Ovary (tissue), 3 donors: Measurements from ENCODE around the gene CWC27.

Experiments
- POLR2A ChIP-seq: fragments of 450-650 bp; IDR thresholded peaks from one replicate; pipeline ENCODE4 v1.6.1; 2017; ENCODE audit warnings: antibody characterized with exemption, mild to moderate bottlenecking, moderate library complexity
- TF ChIP-seq, protein P1 (sequence below), 3 donors: fragments of 450-650 bp in 2 of 3; fragments of 200-600 bp in 1 of 3; IDR thresholded peaks; one replicate each; pipeline versions ENCODE4 v1.5.1 to v1.8.0; 2016 to 2022; ENCODE audit warnings: antibody characterized with exemption in 3 of 3, mild to moderate bottlenecking in 1 of 3
- donor health status: DM: no; HTN: no; CAD: no.

DNA sequence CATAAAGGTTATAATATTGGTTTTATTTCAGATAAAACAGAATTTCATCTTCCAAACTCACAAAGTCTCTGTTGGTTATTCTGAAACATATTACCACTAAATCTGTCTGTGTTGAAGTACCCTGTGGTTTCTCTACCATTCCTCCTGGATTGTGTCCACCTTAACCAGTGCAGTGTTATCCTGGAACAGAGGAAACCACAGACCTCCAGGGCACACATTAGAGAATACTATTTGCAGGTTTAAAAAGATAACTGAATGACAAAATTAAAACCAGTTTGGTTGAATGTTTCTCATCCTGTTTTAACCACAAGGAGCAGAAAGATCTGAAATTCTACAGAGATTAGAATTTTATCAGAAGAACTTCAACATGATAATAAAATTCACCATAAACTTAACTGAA lies 251.8 kb downstream of the CWC27 start:
- TF ChIP-seq, protein P1, sequence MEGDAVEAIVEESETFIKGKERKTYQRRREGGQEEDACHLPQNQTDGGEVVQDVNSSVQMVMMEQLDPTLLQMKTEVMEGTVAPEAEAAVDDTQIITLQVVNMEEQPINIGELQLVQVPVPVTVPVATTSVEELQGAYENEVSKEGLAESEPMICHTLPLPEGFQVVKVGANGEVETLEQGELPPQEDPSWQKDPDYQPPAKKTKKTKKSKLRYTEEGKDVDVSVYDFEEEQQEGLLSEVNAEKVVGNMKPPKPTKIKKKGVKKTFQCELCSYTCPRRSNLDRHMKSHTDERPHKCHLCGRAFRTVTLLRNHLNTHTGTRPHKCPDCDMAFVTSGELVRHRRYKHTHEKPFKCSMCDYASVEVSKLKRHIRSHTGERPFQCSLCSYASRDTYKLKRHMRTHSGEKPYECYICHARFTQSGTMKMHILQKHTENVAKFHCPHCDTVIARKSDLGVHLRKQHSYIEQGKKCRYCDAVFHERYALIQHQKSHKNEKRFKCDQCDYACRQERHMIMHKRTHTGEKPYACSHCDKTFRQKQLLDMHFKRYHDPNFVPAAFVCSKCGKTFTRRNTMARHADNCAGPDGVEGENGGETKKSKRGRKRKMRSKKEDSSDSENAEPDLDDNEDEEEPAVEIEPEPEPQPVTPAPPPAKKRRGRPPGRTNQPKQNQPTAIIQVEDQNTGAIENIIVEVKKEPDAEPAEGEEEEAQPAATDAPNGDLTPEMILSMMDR (IDR thresholded peaks at IDR 0.05), result no peak
- TF ChIP-seq POLR2A, result no peak
